ENCODE measurements around the gene MYO1E. TPM values are rescaled to one million over a fixed set of nuclear protein-coding genes. Genes with fewer than 3 reads are reported as not detected.
"Not testable (repeated sequence)": the region's sequence is repeated elsewhere in the genome, so short reads cannot be mapped to it uniquely, and the experiment has no call there.

MYO1E gene
- total and polyA plus RNA-seq, 4 donors: 6.7 to 70.9 (median 21.6) TPM

GRCh38 chr15:59165726-59166125, 206.9 kb downstream of the MYO1E start (continued):
- TF ChIP-seq CTCF (IDR thresholded peaks at IDR 0.05; ENCODE audit: low read depth, low read length, missing input control): no peak

GRCh38 chr15:59162080-59162479, 210.6 kb downstream of the MYO1E start:
- H3K4me1 ChIP-seq (ENCODE audit: control insufficient read depth in 4 of 4, insufficient read depth in 4 of 4, low read length in 3 of 4); H3K4me3 ChIP-seq (ENCODE audit: low read depth in 1 of 3, low read length in 3 of 3); H3K9ac ChIP-seq (ENCODE audit: low read depth in 1 of 2, low read length in 2 of 2); H3K27ac ChIP-seq (ENCODE audit: low read depth in 1 of 2, low read length in 2 of 2); H3K9me3 ChIP-seq (ENCODE audit: control insufficient read depth in 4 of 4, low read length in 3 of 4); DNase-seq (ENCODE audit: low spot score); H3K27me3 ChIP-seq (ENCODE audit: control insufficient read depth in 4 of 4, insufficient read depth in 4 of 4, low read length in 3 of 4): not testable (repeated sequence)
- peaks cover 8 to 53% (median 20%) of the 10 kb centered on the region in 4 donors for H3K36me3 ChIP-seq (ENCODE audit: control insufficient read depth in 4 of 4, insufficient read depth in 3 of 4, low read depth in 1 of 4, low read length in 3 of 4)
- WGBS: 98% methylated on average over 8 of the region's 8 CpGs

GRCh38 chr15:59160880-59161593, 211.6 kb downstream of the MYO1E start:
- TF ChIP-seq CTCF (IDR thresholded peaks at IDR 0.05; ENCODE audit: low read depth, low read length, missing input control): peak; percentile 26
- TF ChIP-seq SP1 (IDR thresholded peaks at IDR 0.05): no peak
- TF ChIP-seq RAD21 (IDR thresholded peaks at IDR 0.05): peak; percentile 34 to 58
- TF ChIP-seq HNF4A (conservative IDR thresholded peaks at IDR 0.05): no peak
- Histone ChIP-seq H3K9me3 (ENCODE audit: control insufficient read depth in 4 of 4, low read length in 3 of 4) (no peaks in the 10 kb centered on the region), H3K36me3 (ENCODE audit: control insufficient read depth in 4 of 4, insufficient read depth in 3 of 4, low read depth in 1 of 4, low read length in 3 of 4) (peaks cover 8 to 53% (median 18%) of the 10 kb centered on the region in 4 donors), H3K27ac (ENCODE audit: low read depth in 1 of 2, low read length in 2 of 2) (no peak overlapping the region), H3K9ac (ENCODE audit: low read depth in 1 of 2, low read length in 2 of 2) (no peak overlapping the region), H3K4me1 (ENCODE audit: control insufficient read depth in 4 of 4, insufficient read depth in 4 of 4, low read length in 3 of 4) (no peaks in the 10 kb centered on the region), H3K4me3 (ENCODE audit: low read depth in 1 of 3, low read length in 3 of 3) (no peak overlapping the region), H3K27me3 (ENCODE audit: control insufficient read depth in 4 of 4, insufficient read depth in 4 of 4, low read length in 3 of 4) (no peaks in the 10 kb centered on the region)
- DNase-seq (ENCODE audit: low spot score): no peak
- 92% methylated on average over 23 of the region's 23 CpGs for WGBS

GRCh38 chr15:59159210-59159609, 213.5 kb downstream of the MYO1E start:
- H3K27ac ChIP-seq (ENCODE audit: low read depth in 1 of 2, low read length in 2 of 2): no peak overlapping the region
- H3K9me3 ChIP-seq (ENCODE audit: control insufficient read depth in 4 of 4, low read length in 3 of 4): no peaks in the 10 kb centered on the region
- TF ChIP-seq TAF1 (conservative IDR thresholded peaks at IDR 0.05) (no peak), NR2F2 (IDR thresholded peaks at IDR 0.05) (no peak), HNF4G (IDR thresholded peaks at IDR 0.05) (no peak), MAX (IDR thresholded peaks at IDR 0.05) (no peak), YY1 (IDR thresholded peaks at IDR 0.05) (no peak)
- WGBS: 90% methylated on average over 9 of the region's 9 CpGs
- no peaks in the 10 kb centered on the region for H3K4me1 ChIP-seq (ENCODE audit: control insufficient read depth in 4 of 4, insufficient read depth in 4 of 4, low read length in 3 of 4)
- peaks cover 11 to 63% (median 20%) of the 10 kb centered on the region in 4 donors for H3K36me3 ChIP-seq (ENCODE audit: control insufficient read depth in 4 of 4, insufficient read depth in 3 of 4, low read depth in 1 of 4, low read length in 3 of 4)
- H3K27me3 ChIP-seq (ENCODE audit: control insufficient read depth in 4 of 4, insufficient read depth in 4 of 4, low read length in 3 of 4): no peaks in the 10 kb centered on the region
- no peak overlapping the region for H3K4me3 ChIP-seq (ENCODE audit: low read depth in 1 of 3, low read length in 3 of 3)
- DNase-seq (ENCODE audit: low spot score): no peak
- no peak overlapping the region for H3K9ac ChIP-seq (ENCODE audit: low read depth in 1 of 2, low read length in 2 of 2)

Data from liver (tissue), 9 donors.